Keratinocyte (primary cell): ENCODE measurements around the gene ASXL2. TPM values are rescaled to one million over a fixed set of nuclear protein-coding genes. Genes with fewer than 3 reads are reported as not detected.

Experiments used
- DNase-seq: peaks from one replicate; pipeline ENCODE4 v3.0.0-alpha.2; 2011; ENCODE audit warnings: low read depth, missing footprints, low spot score
- FAIRE-seq: peaks from 2 replicates; lab custom pipeline; 2011; peaks lifted over from hg19 to GRCh38; lab: Jason Lieb, UNC
- H2AFZ ChIP-seq: 2 replicates; pipeline ENCODE4 v1.6.0; 2012; ENCODE audit warnings: low read length, control low read depth, inconsistent platforms; ENCODE audit not compliant: control insufficient read depth
- H3K27ac ChIP-seq: 2 replicates; pipeline ENCODE4 v1.5.1; 2011; ENCODE audit warnings: low read length; ENCODE audit not compliant: control insufficient read depth, insufficient read depth
- H3K27me3 ChIP-seq: 3 replicates; pipeline ENCODE4 v1.6.0; 2011; ENCODE audit warnings: low read length; ENCODE audit not compliant: control insufficient read depth, insufficient read depth; ENCODE audit errors: extremely low read depth
- H3K36me3 ChIP-seq, 2 experiments: 2 replicates in 1 of 2; 3 replicates in 1 of 2; pipeline ENCODE4 v1.5.1; 2011; ENCODE audit warnings: low read length in 2 of 2, mild to moderate bottlenecking in 1 of 2; ENCODE audit not compliant: control insufficient read depth in 2 of 2, insufficient read depth in 2 of 2; ENCODE audit errors: extremely low read depth in 1 of 2
- H3K4me1 ChIP-seq: 3 replicates; pipeline ENCODE4 v1.5.1; 2011; ENCODE audit warnings: low read length; ENCODE audit not compliant: control insufficient read depth, insufficient read depth; ENCODE audit errors: extremely low read depth
- H3K4me2 ChIP-seq: 3 replicates; pipeline ENCODE4 v1.6.0; 2011; ENCODE audit warnings: low read depth, low read length; ENCODE audit not compliant: control insufficient read depth, insufficient read depth; ENCODE audit errors: extremely low read depth
- H3K4me3 ChIP-seq, 3 experiments: fragments of 200-600 bp in 1 of 3; sonication (generic) in 1 of 3; 2 replicates in 2 of 3; 3 replicates in 1 of 3; pipeline ENCODE4 v1.5.1; 2011 to 2016; ENCODE audit warnings: low read length in 3 of 3, mild to moderate bottlenecking in 3 of 3, control low read depth in 2 of 3, inconsistent platforms in 1 of 3, low read depth in 1 of 3, mixed read lengths in 1 of 3, mixed run types in 1 of 3, moderate library complexity in 1 of 3; ENCODE audit not compliant: control insufficient read depth in 2 of 3, insufficient read depth in 2 of 3; ENCODE audit errors: extremely low read depth in 1 of 3
- H3K79me2 ChIP-seq: 2 replicates; pipeline ENCODE4 v1.6.0; 2012; ENCODE audit warnings: low read length; ENCODE audit not compliant: control insufficient read depth, insufficient read depth
- H3K9ac ChIP-seq: 3 replicates; pipeline ENCODE4 v1.6.0; 2011; ENCODE audit warnings: low read length; ENCODE audit not compliant: control insufficient read depth, insufficient read depth; ENCODE audit errors: extremely low read depth
- H3K9me1 ChIP-seq: 3 replicates; pipeline ENCODE4 v1.6.0; 2011; ENCODE audit warnings: low read length; ENCODE audit not compliant: control insufficient read depth, insufficient read depth; ENCODE audit errors: extremely low read depth
- H3K9me3 ChIP-seq: 2 replicates; pipeline ENCODE4 v1.5.1; 2012; ENCODE audit warnings: low read depth, low read length; ENCODE audit not compliant: control insufficient read depth
- H4K20me1 ChIP-seq: 3 replicates; pipeline ENCODE4 v1.6.0; 2011; ENCODE audit warnings: low read length; ENCODE audit not compliant: control insufficient read depth, insufficient read depth; ENCODE audit errors: extremely low read depth
- EZH2 ChIP-seq: IDR thresholded peaks from one replicate; pipeline ENCODE4 v1.6.1; 2012; ENCODE audit warnings: inconsistent platforms, mild to moderate bottlenecking, low read length, moderate library complexity
- dilution Hi-C: fragments of 300-500 bp; cut with MboI; formaldehyde crosslinking; loops from one replicate; pipeline ENCODE4 v1.7.0; 2020; ENCODE audit warnings: low sequenced_read_pairs; ENCODE audit not compliant: extremely low pct_ligation_motif_present
- polyA plus RNA-seq, 5 experiments: library from polyadenylated mRNA; depleted of rRNA in 3 of 5; stranded (reverse) in 3 of 5; stranded (forward) in 1 of 5; unstranded in 1 of 5; fragments of >200 nt; gene quantifications; 1 replicate in 1 of 5; 2 replicates in 3 of 5; 3 replicates in 1 of 5; pipeline versions ENCODE4 v1.2.1 to v1.2.3, GENCODE V29; 2011 to 2012; ENCODE audit warnings: missing spikeins in 2 of 5, low read depth in 1 of 5, low replicate concordance in 1 of 5
- TF ChIP-seq, protein P1 (sequence below), 3 experiments: IDR thresholded peaks in 1 of 3; conservative IDR thresholded peaks in 1 of 3; optimal IDR thresholded peaks in 1 of 3; 2 replicates in 2 of 3; 3 replicates in 1 of 3; pipeline versions ENCODE3 to v1.5.1; 2011; ENCODE audit warnings: low read length in 3 of 3, mild to moderate bottlenecking in 3 of 3, moderate library complexity in 2 of 3, control low read depth in 1 of 3, inconsistent platforms in 1 of 3; ENCODE audit not compliant: insufficient read depth in 2 of 3; ENCODE audit errors: extremely low read depth in 1 of 3

Gene ASXL2
- polyA plus RNA-seq, 1 donor (not counting 4 experiments of a cell fraction or from before 2014, with no cell fraction given): 12.5 TPM

GRCh38 chr2:25817630-25818029 lies 60.7 kb downstream of the ASXL2 start:
- DNase-seq (no peak), FAIRE-seq (no peak)
- no peak for TF ChIP-seq EZH2
- TF ChIP-seq, protein P1, sequence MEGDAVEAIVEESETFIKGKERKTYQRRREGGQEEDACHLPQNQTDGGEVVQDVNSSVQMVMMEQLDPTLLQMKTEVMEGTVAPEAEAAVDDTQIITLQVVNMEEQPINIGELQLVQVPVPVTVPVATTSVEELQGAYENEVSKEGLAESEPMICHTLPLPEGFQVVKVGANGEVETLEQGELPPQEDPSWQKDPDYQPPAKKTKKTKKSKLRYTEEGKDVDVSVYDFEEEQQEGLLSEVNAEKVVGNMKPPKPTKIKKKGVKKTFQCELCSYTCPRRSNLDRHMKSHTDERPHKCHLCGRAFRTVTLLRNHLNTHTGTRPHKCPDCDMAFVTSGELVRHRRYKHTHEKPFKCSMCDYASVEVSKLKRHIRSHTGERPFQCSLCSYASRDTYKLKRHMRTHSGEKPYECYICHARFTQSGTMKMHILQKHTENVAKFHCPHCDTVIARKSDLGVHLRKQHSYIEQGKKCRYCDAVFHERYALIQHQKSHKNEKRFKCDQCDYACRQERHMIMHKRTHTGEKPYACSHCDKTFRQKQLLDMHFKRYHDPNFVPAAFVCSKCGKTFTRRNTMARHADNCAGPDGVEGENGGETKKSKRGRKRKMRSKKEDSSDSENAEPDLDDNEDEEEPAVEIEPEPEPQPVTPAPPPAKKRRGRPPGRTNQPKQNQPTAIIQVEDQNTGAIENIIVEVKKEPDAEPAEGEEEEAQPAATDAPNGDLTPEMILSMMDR (optimal IDR thresholded peaks at IDR 0.05 in 1 of 3, IDR thresholded peaks at IDR 0.05 in 1 of 3, conservative IDR thresholded peaks at IDR 0.05 in 1 of 3; ENCODE audit: extremely low read depth in 1 of 3, insufficient read depth in 2 of 3, low read length in 3 of 3): no peak
- dilution Hi-C loops: no loop called here
- Histone ChIP-seq H3K4me1 (peaks cover 10% of the 10 kb centered on the region), H3K27me3 (no peaks in the 10 kb centered on the region), H3K9ac (no peak overlapping the region), H3K9me3 (no peaks in the 10 kb centered on the region), H3K27ac (no peak overlapping the region), H3K4me3 (no peak overlapping the region), H3K36me3 (peaks cover 0 to 1% of the 10 kb centered on the region in 2 experiments), H3K79me2 (peaks cover 16% of the 10 kb centered on the region), H2AFZ (no peak overlapping the region), H4K20me1 (no peaks in the 10 kb centered on the region), H3K9me1 (no peaks in the 10 kb centered on the region), H3K4me2 (no peak overlapping the region)

GRCh38 chr2:25817006-25817405 lies 61.3 kb downstream of the ASXL2 start:
- Histone ChIP-seq H3K79me2 (peaks cover 20% of the 10 kb centered on the region), H3K27me3 (no peaks in the 10 kb centered on the region), H4K20me1 (no peaks in the 10 kb centered on the region), H2AFZ (no peak overlapping the region), H3K4me2 (no peak overlapping the region), H3K9me1 (no peaks in the 10 kb centered on the region), H3K9me3 (no peaks in the 10 kb centered on the region), H3K4me1 (peaks cover 5% of the 10 kb centered on the region), H3K27ac (no peak overlapping the region), H3K36me3 (peaks cover 0 to 1% of the 10 kb centered on the region in 2 experiments), H3K4me3 (no peak overlapping the region), H3K9ac (no peak overlapping the region)
- FAIRE-seq (no peak), DNase-seq (no peak)
- TF ChIP-seq EZH2: no peak
- TF ChIP-seq, protein P1 (optimal IDR thresholded peaks at IDR 0.05 in 1 of 3, IDR thresholded peaks at IDR 0.05 in 1 of 3, conservative IDR thresholded peaks at IDR 0.05 in 1 of 3; ENCODE audit: extremely low read depth in 1 of 3, insufficient read depth in 2 of 3, low read length in 3 of 3): no peak
- dilution Hi-C loops: no loop called here
